Measurements from ENCODE around the gene TGM4.
"Not testable (repeated sequence)": the region's sequence is repeated elsewhere in the genome, so short reads cannot be mapped to it uniquely, and the experiment has no call there.

The TGM4 gene

DNA sequence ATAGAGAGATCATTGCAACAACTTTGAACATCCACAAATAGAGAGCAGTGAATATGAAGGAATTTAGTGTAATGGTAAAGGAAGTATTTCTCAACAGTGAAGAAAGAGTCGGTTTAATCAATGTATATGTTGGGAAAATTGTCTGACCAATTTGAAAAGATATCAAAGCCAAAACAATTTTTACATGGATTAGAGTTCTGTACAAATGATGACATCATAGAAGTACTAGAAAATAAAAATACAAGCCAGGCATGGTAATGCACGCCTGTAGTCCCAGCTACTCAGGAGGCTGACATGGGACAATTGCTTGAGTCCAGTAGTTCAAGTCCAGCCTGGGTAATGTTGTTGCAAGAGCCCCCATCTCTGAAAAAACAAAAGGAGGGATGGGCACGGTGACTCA lies 38.7 kb upstream of the TGM4 start:
- TF ChIP-seq, protein P1, sequence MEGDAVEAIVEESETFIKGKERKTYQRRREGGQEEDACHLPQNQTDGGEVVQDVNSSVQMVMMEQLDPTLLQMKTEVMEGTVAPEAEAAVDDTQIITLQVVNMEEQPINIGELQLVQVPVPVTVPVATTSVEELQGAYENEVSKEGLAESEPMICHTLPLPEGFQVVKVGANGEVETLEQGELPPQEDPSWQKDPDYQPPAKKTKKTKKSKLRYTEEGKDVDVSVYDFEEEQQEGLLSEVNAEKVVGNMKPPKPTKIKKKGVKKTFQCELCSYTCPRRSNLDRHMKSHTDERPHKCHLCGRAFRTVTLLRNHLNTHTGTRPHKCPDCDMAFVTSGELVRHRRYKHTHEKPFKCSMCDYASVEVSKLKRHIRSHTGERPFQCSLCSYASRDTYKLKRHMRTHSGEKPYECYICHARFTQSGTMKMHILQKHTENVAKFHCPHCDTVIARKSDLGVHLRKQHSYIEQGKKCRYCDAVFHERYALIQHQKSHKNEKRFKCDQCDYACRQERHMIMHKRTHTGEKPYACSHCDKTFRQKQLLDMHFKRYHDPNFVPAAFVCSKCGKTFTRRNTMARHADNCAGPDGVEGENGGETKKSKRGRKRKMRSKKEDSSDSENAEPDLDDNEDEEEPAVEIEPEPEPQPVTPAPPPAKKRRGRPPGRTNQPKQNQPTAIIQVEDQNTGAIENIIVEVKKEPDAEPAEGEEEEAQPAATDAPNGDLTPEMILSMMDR (IDR thresholded peaks at IDR 0.05; ENCODE audit: borderline replicate concordance, insufficient read depth, low read depth, low read length): no peak
- no peak overlapping the region for H3K4me3 ChIP-seq (ENCODE audit: low read depth, low read length)

DNA sequence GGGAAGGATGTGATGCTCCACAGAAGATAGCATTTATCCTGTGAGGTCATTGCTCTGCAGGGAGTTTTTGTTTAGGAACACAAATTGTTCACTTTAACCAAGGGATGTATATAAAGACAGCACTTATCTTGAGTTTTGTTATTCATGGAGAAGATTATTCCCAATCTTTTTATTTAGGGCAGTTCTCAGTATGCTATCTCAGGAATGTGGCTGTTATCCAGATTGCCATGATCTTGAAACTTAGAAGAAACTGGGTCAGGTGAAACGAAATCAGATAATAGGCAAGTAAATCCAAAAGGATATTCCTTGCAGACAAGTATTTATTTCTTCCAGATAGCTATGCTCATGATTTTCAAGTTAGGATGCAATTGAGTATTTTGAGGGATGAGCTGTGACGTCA lies 32.0 kb upstream of the TGM4 start:
- TF ChIP-seq, protein P1 (IDR thresholded peaks at IDR 0.05; ENCODE audit: borderline replicate concordance, insufficient read depth, low read depth, low read length): no peak
- no peak overlapping the region for H3K4me3 ChIP-seq (ENCODE audit: low read depth, low read length)

DNA sequence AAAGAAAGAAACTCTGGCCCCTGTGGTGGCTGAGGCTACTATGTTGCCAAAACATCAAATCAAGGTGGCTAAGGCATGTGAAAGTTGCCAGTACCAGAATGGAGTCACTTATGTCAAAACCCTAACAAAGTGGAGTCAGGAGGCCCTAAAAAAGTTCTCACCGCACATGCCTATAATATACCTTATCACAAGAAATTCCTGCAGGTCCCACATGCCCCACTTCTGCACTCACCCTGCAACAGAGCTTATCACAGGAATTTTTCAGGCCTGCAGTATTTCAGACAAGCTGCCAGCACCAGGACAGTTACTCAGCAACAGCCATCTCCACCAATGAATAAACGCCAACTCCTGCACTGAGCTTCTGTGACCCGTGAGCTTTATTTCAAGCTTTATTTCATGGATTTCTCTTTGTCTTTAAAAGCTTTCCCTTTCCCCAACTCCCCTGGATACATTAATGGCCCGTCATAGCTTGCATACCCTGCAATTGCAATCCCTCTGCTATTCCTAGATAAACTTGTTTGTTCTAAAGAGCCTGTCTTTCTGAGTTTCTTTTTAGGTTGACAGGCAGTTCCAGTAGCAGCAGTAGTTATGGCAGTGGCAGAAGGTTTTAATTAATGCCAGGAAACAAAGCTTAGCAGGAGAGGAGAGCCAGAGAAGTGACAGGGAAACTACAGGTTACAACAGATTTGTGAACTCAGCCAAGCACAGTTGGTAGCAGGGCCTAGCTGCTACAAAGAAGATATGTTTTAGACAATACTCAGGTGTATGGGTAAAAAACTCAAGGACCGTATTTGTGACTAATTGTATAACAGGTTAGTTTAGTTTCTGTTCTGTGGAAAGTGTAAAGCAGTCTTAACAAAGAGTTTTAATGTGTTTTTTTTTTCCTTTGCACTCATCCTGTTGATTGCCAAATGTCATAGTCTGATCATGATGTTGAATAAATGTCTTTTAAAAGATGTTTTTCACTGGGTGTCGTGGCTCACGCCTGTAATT lies 28.6 kb upstream of the TGM4 start:
- H3K4me3 ChIP-seq (ENCODE audit: low read depth, low read length): no peak overlapping the region
- TF ChIP-seq, protein P1 (IDR thresholded peaks at IDR 0.05; ENCODE audit: borderline replicate concordance, insufficient read depth, low read depth, low read length): no peak

DNA sequence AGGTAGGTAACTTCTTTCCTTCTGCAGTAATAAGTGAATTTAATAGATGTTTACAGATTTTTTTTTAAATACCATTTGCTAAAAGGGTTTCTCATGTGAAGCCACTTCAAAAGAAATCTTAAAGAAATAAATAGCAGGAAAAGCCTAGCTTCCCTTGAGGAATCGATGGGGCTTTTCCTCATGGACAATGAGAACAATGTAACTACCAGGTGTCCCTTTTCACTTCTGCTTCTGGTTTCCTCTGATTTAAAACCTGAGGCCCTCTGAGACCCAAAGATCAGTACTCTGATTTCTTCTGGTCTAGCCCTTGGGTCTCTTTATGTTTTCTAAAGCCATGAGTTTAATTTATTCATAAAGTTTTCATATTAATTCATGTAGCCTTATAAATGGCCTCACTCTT lies 25.8 kb upstream of the TGM4 start:
- no peak overlapping the region for H3K4me3 ChIP-seq (ENCODE audit: low read depth, low read length)
- TF ChIP-seq, protein P1 (IDR thresholded peaks at IDR 0.05; ENCODE audit: borderline replicate concordance, insufficient read depth, low read depth, low read length): no peak

DNA sequence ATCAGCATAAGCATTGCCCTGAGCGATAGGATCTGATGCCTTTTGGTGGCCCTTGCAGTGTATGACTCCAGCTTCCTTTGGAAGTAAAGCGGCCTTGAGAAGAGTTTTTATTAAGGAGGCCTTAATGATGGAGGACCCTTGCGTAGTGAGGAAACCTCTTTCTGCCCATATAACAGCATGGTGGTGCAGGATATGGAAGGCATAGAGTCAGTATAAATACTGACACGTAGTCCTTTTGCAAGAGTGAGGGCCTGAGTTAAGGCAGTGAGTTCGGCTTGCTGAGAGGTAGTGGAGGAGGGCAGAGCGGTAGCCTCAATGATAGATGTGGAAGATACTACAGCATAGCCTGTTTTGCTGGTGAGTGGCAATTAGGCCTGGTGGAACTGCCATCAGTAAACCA lies 17.7 kb upstream of the TGM4 start:
- H3K4me3 ChIP-seq (ENCODE audit: low read depth, low read length): not testable (repeated sequence)

DNA sequence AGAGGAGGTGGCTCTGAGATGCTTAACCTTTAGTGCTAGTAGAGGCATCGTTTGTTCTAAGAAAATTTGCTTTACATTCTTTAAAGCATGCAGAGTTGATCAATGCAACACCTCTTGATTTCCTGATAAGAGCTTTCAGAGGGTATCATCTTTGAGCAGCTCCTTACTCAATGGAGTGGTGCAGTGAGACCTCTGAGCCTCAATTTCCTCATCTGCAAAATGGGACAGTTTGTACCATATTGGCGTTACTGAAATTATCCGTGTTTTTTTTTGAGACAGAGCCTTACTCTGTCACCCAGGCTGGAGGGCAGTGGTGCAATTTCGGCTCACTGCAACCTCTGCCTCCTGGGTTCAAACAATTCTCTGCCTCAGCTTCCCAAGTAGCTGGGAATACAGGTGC lies 14.3 kb upstream of the TGM4 start:
- H3K4me3 ChIP-seq (ENCODE audit: low read depth, low read length): no peak overlapping the region
- TF ChIP-seq, protein P1 (IDR thresholded peaks at IDR 0.05; ENCODE audit: borderline replicate concordance, insufficient read depth, low read depth, low read length): no peak

DNA sequence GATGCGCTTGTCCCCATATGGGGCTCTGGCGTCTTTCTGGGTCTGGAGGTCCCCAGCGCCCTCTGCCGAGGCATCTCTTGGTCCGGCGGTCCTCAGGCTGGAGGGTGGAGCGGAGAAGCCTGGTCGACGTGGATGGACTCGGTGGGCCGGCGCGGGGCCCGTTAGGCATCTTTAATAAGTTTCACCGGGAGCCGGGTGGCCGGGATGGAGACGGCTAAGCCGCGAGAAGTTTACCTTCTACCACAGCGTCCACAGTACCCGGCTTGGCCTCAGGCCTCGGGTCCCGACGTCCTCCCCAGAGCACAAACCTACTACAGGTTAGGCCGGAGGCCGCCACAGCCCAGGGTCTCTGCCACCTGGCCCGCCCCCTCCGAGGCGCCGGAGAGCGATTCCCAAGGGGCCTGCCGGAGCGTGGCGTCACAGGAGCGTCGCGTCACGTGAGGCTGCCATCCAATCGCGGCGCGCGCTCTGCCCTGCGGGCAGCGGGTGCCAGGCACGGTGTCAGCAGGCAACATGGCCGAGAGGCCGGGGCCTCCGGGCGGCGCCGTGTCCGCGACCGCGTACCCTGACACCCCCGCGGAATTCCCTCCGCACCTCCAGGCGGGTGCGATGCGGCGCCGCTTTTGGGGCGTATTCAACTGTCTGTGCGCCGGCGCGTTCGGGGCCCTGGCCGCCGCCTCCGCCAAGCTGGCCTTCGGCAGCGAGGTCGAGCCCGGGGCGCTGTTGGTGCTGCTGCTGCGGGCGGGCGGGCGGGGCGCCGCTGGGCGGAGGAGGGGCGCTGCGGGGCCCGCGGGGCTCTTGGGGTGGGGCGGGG lies 12.8 kb upstream of the TGM4 start, which contains the start of gene TMEM42:
TSS of gene TMEM42 (plus strand) at position 501 of the 814 bp plus-strand sequence. CDS start at position 514, 13 bp downstream.
- H3K4me3 ChIP-seq (ENCODE audit: low read depth, low read length): peak within 1 kb of the TSS; percentile 92
- TF ChIP-seq, protein P1 (IDR thresholded peaks at IDR 0.05; ENCODE audit: borderline replicate concordance, insufficient read depth, low read depth, low read length): 0 out of 2 replicates have a peak, but pooled peaks have one; percentile 5

All from GM12875 (cell line).